Bronchial epithelial cell (primary cell): ENCODE results near the gene ANKS1B. TPM values are rescaled to one million over a fixed set of nuclear protein-coding genes. Genes with fewer than 3 reads are reported as not detected.

Experiments
- DNase-seq: peaks from one replicate; pipeline ENCODE4 v3.0.0-alpha.2; 2010; ENCODE audit warnings: low read depth
- FAIRE-seq: peaks from 2 replicates; lab custom pipeline; 2011; peaks lifted over from hg19 to GRCh38; lab: Jason Lieb, UNC
- H3K27me3 ChIP-seq: 2 replicates; pipeline ENCODE4 v1.5.1; 2011; ENCODE audit warnings: low read length; ENCODE audit not compliant: control insufficient read depth, insufficient read depth
- H3K36me3 ChIP-seq: 2 replicates; pipeline ENCODE4 v1.5.1; 2011; ENCODE audit warnings: low read length; ENCODE audit not compliant: control insufficient read depth, insufficient read depth
- H3K4me3 ChIP-seq: 2 replicates; pipeline ENCODE4 v1.5.1; 2011; ENCODE audit warnings: mild to moderate bottlenecking, low read depth, low read length, control low read depth
- total RNA-seq: library from RNA; depleted of rRNA; stranded (reverse); fragments of >200 nt; gene quantifications from 2 replicates; pipeline ENCODE4 v1.2.1, GENCODE V29; 2014
- TF ChIP-seq, protein P1 (sequence below): IDR thresholded peaks from 2 replicates; pipeline ENCODE4 v1.5.1; 2011; ENCODE audit warnings: mild to moderate bottlenecking, moderate library complexity, low read length, control low read depth, inconsistent platforms; ENCODE audit not compliant: insufficient read depth, severe bottlenecking

Gene ANKS1B
- total RNA-seq, 1 donor from 2014 or later = 0.26 TPM

DNA sequence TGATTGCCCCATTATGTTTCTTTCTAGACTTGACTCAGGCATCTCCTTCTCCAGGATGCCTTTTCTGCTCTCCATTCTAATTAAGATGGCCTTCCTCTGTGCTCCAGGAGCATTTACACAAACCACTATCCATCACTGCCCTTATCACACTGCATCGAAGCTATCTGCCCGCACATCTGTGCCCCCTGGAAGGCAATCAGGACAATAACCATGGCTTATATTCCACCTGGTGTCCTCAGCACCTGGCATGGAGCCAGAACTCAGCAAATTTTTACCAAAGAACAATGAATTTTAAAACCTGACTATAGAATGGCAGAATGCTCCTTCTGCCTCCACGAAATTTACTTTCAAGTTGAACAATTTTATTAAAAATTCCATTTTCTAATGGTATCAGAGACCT, 873.9 kb downstream of the ANKS1B start:
- no peak overlapping the region for H3K4me3 ChIP-seq
- TF ChIP-seq, protein P1, sequence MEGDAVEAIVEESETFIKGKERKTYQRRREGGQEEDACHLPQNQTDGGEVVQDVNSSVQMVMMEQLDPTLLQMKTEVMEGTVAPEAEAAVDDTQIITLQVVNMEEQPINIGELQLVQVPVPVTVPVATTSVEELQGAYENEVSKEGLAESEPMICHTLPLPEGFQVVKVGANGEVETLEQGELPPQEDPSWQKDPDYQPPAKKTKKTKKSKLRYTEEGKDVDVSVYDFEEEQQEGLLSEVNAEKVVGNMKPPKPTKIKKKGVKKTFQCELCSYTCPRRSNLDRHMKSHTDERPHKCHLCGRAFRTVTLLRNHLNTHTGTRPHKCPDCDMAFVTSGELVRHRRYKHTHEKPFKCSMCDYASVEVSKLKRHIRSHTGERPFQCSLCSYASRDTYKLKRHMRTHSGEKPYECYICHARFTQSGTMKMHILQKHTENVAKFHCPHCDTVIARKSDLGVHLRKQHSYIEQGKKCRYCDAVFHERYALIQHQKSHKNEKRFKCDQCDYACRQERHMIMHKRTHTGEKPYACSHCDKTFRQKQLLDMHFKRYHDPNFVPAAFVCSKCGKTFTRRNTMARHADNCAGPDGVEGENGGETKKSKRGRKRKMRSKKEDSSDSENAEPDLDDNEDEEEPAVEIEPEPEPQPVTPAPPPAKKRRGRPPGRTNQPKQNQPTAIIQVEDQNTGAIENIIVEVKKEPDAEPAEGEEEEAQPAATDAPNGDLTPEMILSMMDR = no peak
- no peak for DNase-seq
- no peaks in the 10 kb centered on the region for H3K27me3 ChIP-seq
- no peak for FAIRE-seq
- no peaks in the 10 kb centered on the region for H3K36me3 ChIP-seq

DNA sequence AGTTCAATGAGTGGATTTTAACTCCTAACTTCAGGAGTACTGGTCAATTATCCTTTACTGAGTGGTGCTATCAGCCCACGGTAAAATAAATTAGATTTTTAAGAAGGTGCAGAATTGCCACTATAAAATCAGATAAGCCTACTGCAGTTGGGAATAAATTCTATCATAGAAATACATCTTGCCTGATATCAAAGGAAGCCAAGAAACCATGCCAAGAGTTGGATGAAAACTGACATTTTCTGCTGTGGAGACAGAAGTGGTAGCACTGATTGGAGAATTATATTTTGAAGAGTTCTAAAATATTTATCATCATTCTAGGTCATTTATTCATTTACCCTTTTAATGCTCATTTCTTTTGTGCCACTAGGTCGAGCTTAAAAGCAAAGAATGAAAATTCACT, 874.5 kb downstream of the ANKS1B start:
- Histone ChIP-seq H3K36me3 (no peaks in the 10 kb centered on the region), H3K4me3 (no peak overlapping the region), H3K27me3 (no peaks in the 10 kb centered on the region)
- FAIRE-seq (no peak), DNase-seq (no peak)
- TF ChIP-seq, protein P1 = no peak

DNA sequence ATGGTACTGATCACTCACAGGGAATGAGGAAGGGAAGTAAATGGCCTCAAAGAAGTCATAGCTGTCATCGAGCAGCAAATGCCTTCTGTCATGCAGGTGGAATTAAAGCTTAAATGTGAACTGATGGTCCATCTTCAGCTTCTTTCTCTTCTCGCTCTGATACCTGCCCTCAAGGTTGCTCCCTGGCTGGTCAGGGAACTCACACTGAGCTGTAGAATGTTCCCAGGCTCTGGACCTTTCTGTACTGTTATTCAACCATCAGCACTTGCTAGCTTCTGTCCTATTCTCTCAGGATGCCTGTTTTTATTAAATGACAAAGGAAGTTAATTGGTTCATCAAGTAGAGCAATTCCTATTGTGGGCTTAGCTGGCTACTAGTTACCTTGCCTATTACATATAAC, 875.8 kb downstream of the ANKS1B start:
- H3K4me3 ChIP-seq = no peak overlapping the region
- H3K27me3 ChIP-seq = no peaks in the 10 kb centered on the region
- FAIRE-seq (no peak), DNase-seq (no peak)
- TF ChIP-seq, protein P1 = no peak
- no peaks in the 10 kb centered on the region for H3K36me3 ChIP-seq

DNA sequence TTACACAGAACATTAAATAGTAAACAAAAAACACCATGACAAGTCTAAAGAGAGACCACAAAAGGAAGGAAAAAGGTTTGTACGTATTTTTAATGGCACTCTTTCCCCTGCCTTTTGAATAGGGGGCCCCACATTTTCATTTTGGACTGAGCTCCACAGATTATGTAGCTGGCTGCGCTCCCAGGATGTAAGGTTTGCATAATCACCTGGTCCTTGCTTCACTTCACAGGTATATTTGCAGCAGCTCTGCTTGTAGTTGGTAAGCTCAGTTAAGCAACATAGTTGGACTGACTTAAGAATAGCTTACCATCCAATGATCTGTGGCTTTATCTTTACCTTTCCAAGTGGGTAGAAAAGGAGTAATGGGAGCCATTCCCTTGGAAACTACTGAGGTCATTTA, 885.0 kb downstream of the ANKS1B start:
- Histone ChIP-seq H3K27me3 (no peaks in the 10 kb centered on the region), H3K4me3 (no peak overlapping the region), H3K36me3 (no peaks in the 10 kb centered on the region)
- TF ChIP-seq, protein P1 = no peak
- no peak for FAIRE-seq
- DNase-seq = no peak

DNA sequence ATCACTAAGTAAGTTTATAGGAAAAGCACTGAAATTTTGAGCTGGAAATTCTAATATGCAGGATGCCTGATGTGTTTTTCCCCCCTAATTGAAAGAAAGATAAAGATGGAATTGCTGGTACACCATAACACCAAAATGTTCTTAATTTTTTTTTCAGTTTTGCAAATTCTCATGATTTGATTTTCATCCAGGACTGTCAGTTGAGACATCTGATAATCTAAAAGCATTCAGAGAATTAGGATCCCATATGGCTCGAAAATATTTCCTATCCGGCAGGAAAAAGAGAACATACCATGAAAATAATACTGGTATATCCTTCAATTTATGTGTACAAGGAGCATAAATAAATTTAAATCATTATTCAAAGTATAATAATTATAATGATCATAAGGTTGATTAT, 887.6 kb downstream of the ANKS1B start:
- DNase-seq = no peak
- FAIRE-seq = no peak
- TF ChIP-seq, protein P1 = no peak
- Histone ChIP-seq H3K27me3 (no peaks in the 10 kb centered on the region), H3K36me3 (no peaks in the 10 kb centered on the region), H3K4me3 (no peak overlapping the region)

DNA sequence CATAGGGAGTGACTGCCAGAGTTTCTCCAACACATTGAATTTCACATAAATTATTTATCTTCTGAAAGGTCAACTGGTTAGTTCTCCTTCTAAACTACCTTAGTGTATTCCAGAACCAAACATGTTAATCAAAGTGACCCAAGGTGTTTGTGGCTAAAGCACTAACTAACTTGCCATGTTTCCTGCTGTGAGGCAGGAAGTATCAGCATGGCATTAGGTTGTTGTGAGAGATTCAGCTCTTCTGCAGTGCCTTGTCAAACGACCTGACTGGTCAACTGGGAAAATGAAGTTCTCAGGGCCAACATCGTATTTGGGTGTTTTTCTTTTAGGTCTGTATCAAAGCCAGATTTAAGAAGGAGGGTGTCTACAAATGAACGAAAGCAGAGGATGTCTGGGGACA, 891.6 kb downstream of the ANKS1B start:
- Histone ChIP-seq H3K4me3 (no peak overlapping the region), H3K27me3 (no peaks in the 10 kb centered on the region), H3K36me3 (no peaks in the 10 kb centered on the region)
- TF ChIP-seq, protein P1 = no peak
- DNase-seq = no peak
- FAIRE-seq = no peak
